Right ventricle myocardium superior (tissue), 1 donor: ENCODE measurements around the gene ANKS1A. TPM values are rescaled to one million over a fixed set of nuclear protein-coding genes. Genes with fewer than 3 reads are reported as not detected.
"Not testable (repeated sequence)": the region's sequence is repeated elsewhere in the genome, so short reads cannot be mapped to it uniquely, and the experiment has no call there.

Experiments
- ATAC-seq: fragments of 200-7000 bp; cut with Tn5 transposase; one replicate; pipeline ENCODE4 v1.9.1; 2020; ENCODE audit warnings: mild to moderate bottlenecking; ENCODE audit not compliant: poor library complexity
- DNase-seq: peaks from one replicate; pipeline ENCODE4 v3.0.0-alpha.2; 2020
- intact Hi-C: fragments of 100-400 bp; cut with DNase I; formaldehyde crosslinking; loops from one replicate; pipeline ENCODE4 v1.11.2; 2022
- total RNA-seq: library from RNA; stranded (reverse); fragmentation: NEBNext Ultra II Directional; extraction: Animal tissue kit (Norgen Biotek cat#: 25700); gene quantifications from one replicate; pipeline ENCODE4 v1.2.1, GENCODE V29; 2021
- donor health status: DM: no; HTN: yes; CAD: no; lungs with severe emphysema.

ANKS1A gene
- total RNA-seq, 1 donor from 2014 or later: 25.0 TPM

GRCh38 chr6:34909320-34909883, 20.3 kb downstream of the ANKS1A start:
- no peak for ATAC-seq
- DNase-seq: no peak
- intact Hi-C loops: no loop called here

GRCh38 chr6:34911822-34912221, 22.8 kb downstream of the ANKS1A start:
- no peak for DNase-seq
- intact Hi-C loops: no loop called here
- no peak for ATAC-seq

- DNase-seq: no peak
- intact Hi-C loops: no loop called here
- no peak for ATAC-seq
Observed at GRCh38 chr6:34912715-34913464, 23.8 kb downstream of the ANKS1A start.

GRCh38 chr6:34914358-34914757, 25.3 kb downstream of the ANKS1A start:
- intact Hi-C loops: no loop called here
- no peak for DNase-seq
- no peak for ATAC-seq

DNA sequence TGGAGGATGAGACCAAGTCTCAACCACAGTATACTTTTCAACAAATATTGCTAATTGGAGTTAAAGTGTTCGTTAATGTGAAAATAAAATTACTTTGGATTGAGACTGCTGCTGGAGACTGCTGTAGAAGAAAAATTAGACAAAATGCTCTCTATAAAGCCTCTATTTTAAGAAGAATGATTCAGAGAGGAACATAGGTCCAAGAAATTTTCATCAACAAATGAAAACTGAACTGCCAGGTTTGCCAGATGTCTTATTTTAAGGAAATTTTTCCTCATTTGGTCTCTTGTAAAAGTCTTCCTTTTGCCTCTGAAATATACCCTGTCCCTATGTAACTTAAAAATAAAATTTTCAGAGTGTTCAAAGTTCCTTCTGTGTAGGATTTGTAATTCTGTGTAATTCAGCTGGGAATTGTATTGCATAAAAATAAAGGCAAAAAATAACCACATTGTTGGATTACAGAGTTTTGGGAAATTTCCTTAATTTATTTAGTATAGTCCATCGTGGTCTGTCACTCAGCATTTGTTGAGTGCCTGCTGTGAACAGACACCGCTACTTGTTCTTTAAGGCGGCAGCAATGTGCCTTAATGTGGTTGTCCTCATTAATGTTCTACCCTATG, 27.4 kb downstream of the ANKS1A start:
- ATAC-seq: peak; percentile 32
- intact Hi-C loops: no loop called here

GRCh38 chr6:34917626-34918285, 28.7 kb downstream of the ANKS1A start:
- intact Hi-C loops: no loop called here
- DNase-seq (no peak), ATAC-seq (no peak)

More for the DNA sequence above, 27.4 kb downstream of the ANKS1A start:
- DNase-seq: no peak

DNA sequence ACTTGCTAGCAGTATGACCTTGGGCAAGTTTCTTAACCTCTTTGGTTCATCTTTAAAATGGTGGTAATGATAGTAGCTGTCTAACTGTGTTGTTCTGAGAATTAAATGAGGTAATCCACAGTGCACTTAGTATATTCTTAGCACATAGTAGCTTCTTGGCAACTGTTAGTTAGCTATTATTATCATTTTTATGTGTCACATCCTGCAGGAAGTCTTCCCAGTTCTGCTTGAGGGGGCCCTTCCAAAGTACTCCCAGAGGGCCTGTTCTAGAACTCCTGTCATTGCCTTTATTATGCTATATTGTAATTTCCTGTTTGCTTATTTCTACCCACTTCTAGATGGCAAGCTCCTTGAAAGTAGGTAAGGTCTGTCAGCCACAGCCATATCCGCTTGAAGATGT, 30.6 kb downstream of the ANKS1A start:
- ATAC-seq: peak; percentile 13
- DNase-seq: no peak
- intact Hi-C loops: no loop called here

GRCh38 chr6:34920097-34920496, 31.0 kb downstream of the ANKS1A start:
- intact Hi-C loops: no loop called here
- ATAC-seq (no peak), DNase-seq (no peak)

- ATAC-seq: no peak
- DNase-seq: no peak
- intact Hi-C loops: no loop called here
Observed at GRCh38 chr6:34922177-34922663, 33.2 kb downstream of the ANKS1A start.

DNA sequence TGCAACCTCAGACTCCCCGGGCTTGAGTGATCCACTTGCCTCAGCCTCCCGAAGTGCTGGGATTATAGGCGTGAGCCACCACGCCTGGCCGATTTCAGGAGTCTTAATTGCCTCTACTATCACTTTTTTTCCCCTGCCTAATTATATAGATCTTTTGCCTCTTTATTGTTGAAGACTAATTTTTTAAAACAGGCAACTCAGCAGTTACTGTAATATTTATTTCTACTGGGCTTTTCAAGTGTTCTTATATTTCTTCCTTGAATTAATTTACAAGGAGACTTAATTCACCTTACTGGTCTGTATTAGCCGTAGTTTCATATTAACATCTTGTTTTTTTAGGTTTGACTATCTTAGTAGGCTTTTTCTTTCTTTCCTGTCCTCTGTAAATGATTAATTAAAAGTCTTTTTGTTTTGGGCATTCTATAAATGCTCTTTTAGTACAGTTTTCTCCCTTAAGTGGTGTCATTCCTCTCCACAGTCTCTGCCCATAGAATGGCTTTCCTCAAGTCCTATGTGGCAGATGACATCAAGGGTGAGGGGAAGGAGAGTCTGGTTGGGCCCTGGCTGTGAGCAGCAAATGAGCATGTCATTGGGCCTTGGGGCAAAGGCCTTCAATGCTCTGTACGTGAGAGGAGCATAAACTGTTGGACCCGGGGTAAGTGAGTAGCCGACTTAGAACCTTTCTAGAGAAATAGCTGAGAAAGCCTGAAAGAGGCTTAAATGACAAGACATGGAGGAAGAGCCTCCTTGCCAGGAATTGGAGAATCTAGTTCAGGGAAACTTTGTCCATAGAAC, 36.0 kb downstream of the ANKS1A start:
- intact Hi-C loops: no loop called here
- DNase-seq (no peak), ATAC-seq (no peak)

GRCh38 chr6:34926655-34927054, 37.6 kb downstream of the ANKS1A start:
- DNase-seq (no peak), ATAC-seq (no peak)
- intact Hi-C loops: no loop called here

DNA sequence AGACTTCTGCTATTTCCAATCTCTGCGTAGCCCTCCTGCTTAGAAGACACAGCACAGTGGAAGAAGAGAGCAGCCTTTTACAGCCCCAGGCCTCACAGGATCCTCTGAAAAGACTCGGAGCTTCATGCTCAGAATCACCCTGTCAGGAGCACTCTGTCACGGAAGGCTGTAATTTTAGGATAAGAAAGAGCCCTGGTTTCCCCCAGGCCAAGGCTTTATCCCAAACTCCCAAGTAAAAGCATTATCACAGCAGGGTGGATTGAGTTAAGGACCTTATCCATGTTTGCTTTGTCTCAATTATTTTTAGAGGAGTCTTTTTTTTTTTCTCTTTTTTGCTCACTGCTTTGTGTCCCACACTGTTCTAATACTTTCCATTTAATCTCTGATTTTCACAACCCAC, 39.2 kb downstream of the ANKS1A start:
- intact Hi-C loops: no loop called here
- ATAC-seq: no peak
- DNase-seq: no peak

GRCh38 chr6:34928695-34929094, 39.6 kb downstream of the ANKS1A start:
- ATAC-seq (no peak), DNase-seq (no peak)
- intact Hi-C loops: no loop called here

- intact Hi-C loops: no loop called here
- ATAC-seq (no peak), DNase-seq (no peak)
Observed at GRCh38 chr6:34929241-34929978, 40.4 kb downstream of the ANKS1A start.

DNA sequence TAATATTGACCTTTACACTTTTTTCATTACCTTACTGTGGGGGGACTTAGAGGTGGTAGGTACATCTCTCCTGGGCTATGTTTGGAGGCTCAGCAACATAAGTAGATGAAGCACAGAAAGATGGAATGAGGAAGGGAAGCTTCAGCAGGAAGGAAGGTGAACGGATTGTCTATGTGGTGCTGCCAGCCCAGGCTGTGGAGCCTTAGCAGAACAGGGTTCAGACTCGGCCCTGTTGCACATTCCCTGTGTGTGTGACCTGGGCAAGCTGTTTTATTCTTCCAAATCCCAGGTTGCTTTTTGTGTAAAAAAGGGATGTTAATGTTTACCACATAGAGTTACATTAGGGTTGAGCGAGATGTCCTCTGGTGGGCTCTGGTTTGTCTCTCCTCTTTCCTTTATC, 41.2 kb downstream of the ANKS1A start:
- intact Hi-C loops: no loop called here
- no peak for ATAC-seq

GRCh38 chr6:34932202-34932601, 43.1 kb downstream of the ANKS1A start:
- ATAC-seq, DNase-seq, intact Hi-C loops: not testable (repeated sequence)

More for the DNA sequence above, 41.2 kb downstream of the ANKS1A start:
- no peak for DNase-seq

GRCh38 chr6:34934516-34934915, 45.5 kb downstream of the ANKS1A start:
- peak; percentile 70 for ATAC-seq
- intact Hi-C loops: no loop called here
- DNase-seq: peak; percentile 90

GRCh38 chr6:34938268-34938667, 49.2 kb downstream of the ANKS1A start:
- DNase-seq (no peak), ATAC-seq (peak; percentile 21)
- intact Hi-C loops: no loop called here
